ENCODE measurements around the gene SPAAR. TPM values are rescaled to one million over a fixed set of nuclear protein-coding genes. Genes with fewer than 3 reads are reported as not detected.

The SPAAR gene
- total RNA-seq, 1 experiment from 2014 or later: not detected

DNA sequence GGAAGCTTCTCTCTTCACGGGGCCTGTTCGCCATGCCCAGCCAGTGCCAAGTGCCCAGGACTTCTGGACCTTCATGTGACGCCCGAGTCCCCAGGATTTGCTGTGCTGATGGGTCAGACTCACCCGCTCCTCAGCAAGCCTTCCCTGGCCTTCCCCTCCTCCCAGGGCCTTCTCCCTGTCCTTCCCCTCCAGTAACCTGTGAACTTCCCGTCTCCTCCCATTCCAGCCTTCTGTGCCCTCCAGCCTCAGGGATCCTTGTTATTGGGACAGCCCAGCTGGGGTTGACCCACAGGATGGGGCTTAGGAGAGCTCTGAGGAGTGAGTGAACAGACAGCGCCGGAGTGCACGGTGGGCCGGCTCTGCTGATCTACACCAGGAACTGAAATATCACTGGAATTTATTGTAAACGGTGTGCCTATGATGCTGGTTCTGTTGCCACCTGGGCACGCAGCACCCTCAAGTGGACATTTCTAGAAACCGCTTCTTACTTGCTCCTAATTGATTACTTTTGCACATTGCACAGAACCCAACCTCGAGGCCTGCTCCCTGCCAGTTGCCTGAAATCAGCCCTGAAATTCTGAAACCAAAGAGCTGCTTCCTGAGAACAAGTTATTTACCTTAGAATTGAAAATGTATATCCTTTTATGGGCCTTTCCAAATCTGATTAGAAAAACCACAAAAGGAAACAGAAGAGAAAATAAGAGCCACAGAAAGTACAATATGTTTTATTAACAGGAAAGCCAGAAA lies 1.5 kb downstream of the SPAAR start:
- peak overlapping the region; percentile 22; the same call in 1 of the 2 replicates for H3K4me2 ChIP-seq (ENCODE audit: low read length)
- intact Hi-C loops (cut with micrococcal nuclease): loop anchor here (1.0 kb wide), 1 partner anchor 120 kb away; no protein-coding TSS in a partner anchor
- H3K36me3 ChIP-seq (ENCODE audit: control insufficient read depth in 1 of 2, insufficient read depth in 2 of 2, low read length in 2 of 2): no peaks in the 10 kb centered on the region
- no peaks in the 10 kb centered on the region for H3K27me3 ChIP-seq (ENCODE audit: insufficient read depth, low read length)
- POLR2A ChIA-PET: no interaction called here
- BruUV-seq (replicated peaks): no TSS peak
- H3K4me1 ChIP-seq (ENCODE audit: control insufficient read depth in 1 of 2, insufficient read depth in 2 of 2, low read length in 2 of 2): peaks cover 36 to 55% of the 10 kb centered on the region in 2 experiments
- H3K79me2 ChIP-seq (ENCODE audit: insufficient read depth, low read length): no peaks in the 10 kb centered on the region
- H3K9me3 ChIP-seq (ENCODE audit: control insufficient read depth in 1 of 2, insufficient read depth in 1 of 2, low read depth in 1 of 2, low read length in 2 of 2): no peaks in the 10 kb centered on the region
- TF ChIP-seq SP1 (IDR thresholded peaks at IDR 0.05; ENCODE audit: low read depth) (no peak), SIN3A (IDR thresholded peaks at IDR 0.05; ENCODE audit: low read depth) (no peak), EGR1 (IDR thresholded peaks at IDR 0.05; ENCODE audit: low read depth) (no peak), POLR2A (IDR thresholded peaks at IDR 0.05; ENCODE audit: borderline replicate concordance, extremely low read depth, insufficient read depth, insufficient read length) (no peak), CBX3 (IDR thresholded peaks at IDR 0.05; ENCODE audit: low read depth) (no peak)
- TF ChIP-seq, protein P1, sequence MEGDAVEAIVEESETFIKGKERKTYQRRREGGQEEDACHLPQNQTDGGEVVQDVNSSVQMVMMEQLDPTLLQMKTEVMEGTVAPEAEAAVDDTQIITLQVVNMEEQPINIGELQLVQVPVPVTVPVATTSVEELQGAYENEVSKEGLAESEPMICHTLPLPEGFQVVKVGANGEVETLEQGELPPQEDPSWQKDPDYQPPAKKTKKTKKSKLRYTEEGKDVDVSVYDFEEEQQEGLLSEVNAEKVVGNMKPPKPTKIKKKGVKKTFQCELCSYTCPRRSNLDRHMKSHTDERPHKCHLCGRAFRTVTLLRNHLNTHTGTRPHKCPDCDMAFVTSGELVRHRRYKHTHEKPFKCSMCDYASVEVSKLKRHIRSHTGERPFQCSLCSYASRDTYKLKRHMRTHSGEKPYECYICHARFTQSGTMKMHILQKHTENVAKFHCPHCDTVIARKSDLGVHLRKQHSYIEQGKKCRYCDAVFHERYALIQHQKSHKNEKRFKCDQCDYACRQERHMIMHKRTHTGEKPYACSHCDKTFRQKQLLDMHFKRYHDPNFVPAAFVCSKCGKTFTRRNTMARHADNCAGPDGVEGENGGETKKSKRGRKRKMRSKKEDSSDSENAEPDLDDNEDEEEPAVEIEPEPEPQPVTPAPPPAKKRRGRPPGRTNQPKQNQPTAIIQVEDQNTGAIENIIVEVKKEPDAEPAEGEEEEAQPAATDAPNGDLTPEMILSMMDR (IDR thresholded peaks at IDR 0.05 in 2 of 3, conservative IDR thresholded peaks at IDR 0.05 in 1 of 3; ENCODE audit: borderline replicate concordance in 1 of 3, insufficient read depth in 1 of 3, low read depth in 2 of 3, low read length in 2 of 3): peak in 2 of 3 experiments; percentile 72 to 74; a peak in 4 of 6 replicates
- TF ChIP-seq, protein P2, sequence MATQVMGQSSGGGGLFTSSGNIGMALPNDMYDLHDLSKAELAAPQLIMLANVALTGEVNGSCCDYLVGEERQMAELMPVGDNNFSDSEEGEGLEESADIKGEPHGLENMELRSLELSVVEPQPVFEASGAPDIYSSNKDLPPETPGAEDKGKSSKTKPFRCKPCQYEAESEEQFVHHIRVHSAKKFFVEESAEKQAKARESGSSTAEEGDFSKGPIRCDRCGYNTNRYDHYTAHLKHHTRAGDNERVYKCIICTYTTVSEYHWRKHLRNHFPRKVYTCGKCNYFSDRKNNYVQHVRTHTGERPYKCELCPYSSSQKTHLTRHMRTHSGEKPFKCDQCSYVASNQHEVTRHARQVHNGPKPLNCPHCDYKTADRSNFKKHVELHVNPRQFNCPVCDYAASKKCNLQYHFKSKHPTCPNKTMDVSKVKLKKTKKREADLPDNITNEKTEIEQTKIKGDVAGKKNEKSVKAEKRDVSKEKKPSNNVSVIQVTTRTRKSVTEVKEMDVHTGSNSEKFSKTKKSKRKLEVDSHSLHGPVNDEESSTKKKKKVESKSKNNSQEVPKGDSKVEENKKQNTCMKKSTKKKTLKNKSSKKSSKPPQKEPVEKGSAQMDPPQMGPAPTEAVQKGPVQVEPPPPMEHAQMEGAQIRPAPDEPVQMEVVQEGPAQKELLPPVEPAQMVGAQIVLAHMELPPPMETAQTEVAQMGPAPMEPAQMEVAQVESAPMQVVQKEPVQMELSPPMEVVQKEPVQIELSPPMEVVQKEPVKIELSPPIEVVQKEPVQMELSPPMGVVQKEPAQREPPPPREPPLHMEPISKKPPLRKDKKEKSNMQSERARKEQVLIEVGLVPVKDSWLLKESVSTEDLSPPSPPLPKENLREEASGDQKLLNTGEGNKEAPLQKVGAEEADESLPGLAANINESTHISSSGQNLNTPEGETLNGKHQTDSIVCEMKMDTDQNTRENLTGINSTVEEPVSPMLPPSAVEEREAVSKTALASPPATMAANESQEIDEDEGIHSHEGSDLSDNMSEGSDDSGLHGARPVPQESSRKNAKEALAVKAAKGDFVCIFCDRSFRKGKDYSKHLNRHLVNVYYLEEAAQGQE (IDR thresholded peaks at IDR 0.05; ENCODE audit: low read depth): no peak
- CTCF ChIA-PET: interaction anchor here (0.7 to 2.4 kb wide), 9 partner anchors 8 to 121 kb away, joined by 3 to 8 read pairs (median 5); no protein-coding TSS in a partner anchor
- peak; percentile 58 for ATAC-seq
- H3K9me2 ChIP-seq (ENCODE audit: insufficient read depth): no peaks in the 10 kb centered on the region
- H3K27ac ChIP-seq (ENCODE audit: low read depth, low read length): no peak overlapping the region; the same call in 1 of the 2 replicates
- peak; percentile 66 for DNase-seq (ENCODE audit: low read depth, low spot score)
- RAD21 ChIA-PET (ENCODE audit: low non-redundant PET in 1 of 2, low total read pairs in 2 of 2, uncharacterized antibody in 2 of 2, unreplicated experiment in 2 of 2): interaction anchor here in 1 of 2 experiments (1.4 kb wide), 1 partner anchor 35 kb away, joined by 6 read pairs; no protein-coding TSS in a partner anchor
- H2AFZ ChIP-seq (ENCODE audit: low read depth, low read length, poor library complexity, severe bottlenecking): peak overlapping the region; percentile 83
- H3K9ac ChIP-seq (ENCODE audit: low read length): peak overlapping the region; percentile 12; the same call in 1 of the 2 replicates
- H4K20me1 ChIP-seq (ENCODE audit: insufficient read depth): no peaks in the 10 kb centered on the region
- H3K4me3 ChIP-seq (replicated peaks in 1 of 2; ENCODE audit: low read depth in 1 of 2, low read length in 2 of 2): no peak overlapping the region
